ENCODE results near the gene IRAK1.
"Not testable (repeated sequence)": the region's sequence is repeated elsewhere in the genome, so short reads cannot be mapped to it uniquely, and the experiment has no call there.

GRCh38 chrX:153980394-153980793 lies 39.3 kb downstream of the IRAK1 start:
- not testable (repeated sequence) for TF ChIP-seq POLR2AphosphoS5 (IDR thresholded peaks at IDR 0.05; ENCODE audit: insufficient read depth, low read depth, low read length); CTCF (IDR thresholded peaks at IDR 0.05; ENCODE audit: extremely low read depth in 1 of 2, insufficient read depth in 1 of 2, low read depth in 1 of 2, low read length in 2 of 2)

Measured in endothelial cell of umbilical vein (primary cell).